WTC11 (cell line): ENCODE measurements around the gene BATF.

Source experiments
- ATF2 ChIP-seq: sonication (generic); formaldehyde crosslinking; IDR thresholded peaks from 2 replicates; pipeline ENCODE4 v1.8.1; 2022; ENCODE audit warnings: low read depth, missing genetic modification reagents, borderline replicate concordance
- ATF3 ChIP-seq: sonication (generic); formaldehyde crosslinking; conservative IDR thresholded peaks from 2 replicates; pipeline ENCODE4 v1.8.1; 2022; ENCODE audit warnings: mild to moderate bottlenecking, missing genetic modification reagents
- CTCF ChIP-seq: fragments of 200-600 bp; IDR thresholded peaks from 2 replicates; pipeline ENCODE4 v1.8.0; 2022; ENCODE audit warnings: antibody characterized with exemption
- E2F5 ChIP-seq: sonication (generic); formaldehyde crosslinking; IDR thresholded peaks from 2 replicates; pipeline ENCODE4 v1.8.1; 2022; ENCODE audit warnings: mild to moderate bottlenecking, moderate library complexity, missing genetic modification reagents
- GABPB1 ChIP-seq: sonication (generic); formaldehyde crosslinking; IDR thresholded peaks from 2 replicates; pipeline ENCODE4 v1.8.1; 2023; ENCODE audit warnings: mild to moderate bottlenecking, missing genetic modification reagents
- MLX ChIP-seq: sonication (generic); formaldehyde crosslinking; IDR thresholded peaks from 2 replicates; pipeline ENCODE4 v1.8.1; 2023; ENCODE audit warnings: mild to moderate bottlenecking, missing genetic modification reagents, moderate library complexity
- NFYB ChIP-seq: sonication (generic); formaldehyde crosslinking; conservative IDR thresholded peaks from 2 replicates; pipeline ENCODE4 v1.8.0; 2022; ENCODE audit warnings: low read depth, missing genetic modification reagents
- NR1H2 ChIP-seq: sonication (generic); formaldehyde crosslinking; IDR thresholded peaks from 2 replicates; pipeline ENCODE4 v1.9.0; 2021; ENCODE audit warnings: mild to moderate bottlenecking, moderate library complexity, missing genetic modification reagents
- PREB ChIP-seq: sonication (generic); formaldehyde crosslinking; IDR thresholded peaks from 2 replicates; pipeline ENCODE4 v1.8.1; 2022; ENCODE audit warnings: mild to moderate bottlenecking, missing genetic modification reagents, moderate library complexity, borderline replicate concordance
- SMAD3 ChIP-seq: sonication (generic); formaldehyde crosslinking; IDR thresholded peaks from 2 replicates; pipeline ENCODE4 v1.8.0; 2022; ENCODE audit warnings: missing genetic modification reagents, mild to moderate bottlenecking, borderline replicate concordance
- SP1 ChIP-seq: sonication (generic); formaldehyde crosslinking; conservative IDR thresholded peaks from 2 replicates; pipeline ENCODE4 v1.8.1; 2022; ENCODE audit warnings: missing genetic modification reagents
- USF2 ChIP-seq: sonication (generic); formaldehyde crosslinking; IDR thresholded peaks from 2 replicates; pipeline ENCODE4 v1.8.1; 2023; ENCODE audit warnings: mild to moderate bottlenecking, missing genetic modification reagents, moderate library complexity

GRCh38 chr14:75566321-75566720 is 44.1 kb downstream of the BATF start:
- no peak for TF ChIP-seq CTCF
- no peak for TF ChIP-seq USF2 (CRISPR knock-in tag)
- TF ChIP-seq NFYB (CRISPR knock-in tag), result no peak
- no peak for TF ChIP-seq PREB (CRISPR knock-in tag)
- TF ChIP-seq ATF2 (CRISPR knock-in tag), result no peak
- no peak for TF ChIP-seq NR1H2 (CRISPR knock-in tag)
- no peak for TF ChIP-seq MLX (CRISPR knock-in tag)
- no peak for TF ChIP-seq ATF3 (CRISPR knock-in tag)
- TF ChIP-seq SMAD3 (CRISPR knock-in tag), result no peak
- no peak for TF ChIP-seq GABPB1
- TF ChIP-seq SP1, result no peak
- no peak for TF ChIP-seq E2F5 (CRISPR knock-in tag)
